Astrocyte (in vitro differentiated cells and primary cell): ENCODE results near the gene SNAPC4. TPM values are rescaled to one million over a fixed set of nuclear protein-coding genes. Genes with fewer than 3 reads are reported as not detected.

Experiments
- DNase-seq: peaks from one replicate; pipeline ENCODE4 v3.0.0-alpha.2; 2010; ENCODE audit warnings: low read depth
- FAIRE-seq: peaks from 2 replicates; lab custom pipeline; 2011; peaks lifted over from hg19 to GRCh38; lab: Jason Lieb, UNC
- H2AFZ ChIP-seq: 2 replicates; pipeline ENCODE4 v1.6.0; 2012; ENCODE audit warnings: low read depth, low read length, inconsistent platforms
- H3K27ac ChIP-seq: 2 replicates; pipeline ENCODE4 v1.5.1; 2011; ENCODE audit warnings: low read depth, low read length, inconsistent platforms
- H3K27me3 ChIP-seq: 2 replicates; pipeline ENCODE4 v1.6.0; 2011; ENCODE audit warnings: low read length, inconsistent platforms; ENCODE audit not compliant: insufficient read depth
- H3K36me3 ChIP-seq: 2 replicates; pipeline ENCODE4 v1.5.1; 2011; ENCODE audit warnings: low read length, inconsistent platforms; ENCODE audit not compliant: insufficient read depth
- H3K4me1 ChIP-seq: 2 replicates; pipeline ENCODE4 v1.5.1; 2011; ENCODE audit warnings: low read length, inconsistent platforms; ENCODE audit not compliant: insufficient read depth
- H3K4me2 ChIP-seq: 2 replicates; pipeline ENCODE4 v1.6.0; 2012; ENCODE audit warnings: low read length, inconsistent platforms
- H3K4me3 ChIP-seq: 2 replicates; pipeline ENCODE4 v1.5.1; 2011; ENCODE audit warnings: low read depth, mild to moderate bottlenecking, low read length, inconsistent platforms; ENCODE audit not compliant: insufficient read depth
- H3K79me2 ChIP-seq: 2 replicates; pipeline ENCODE4 v1.6.0; 2012; ENCODE audit warnings: mild to moderate bottlenecking, low read length, inconsistent platforms; ENCODE audit not compliant: insufficient read depth
- H3K9ac ChIP-seq: 2 replicates; pipeline ENCODE4 v1.6.0; 2012; ENCODE audit warnings: mild to moderate bottlenecking, low read length, inconsistent platforms
- H3K9me3 ChIP-seq: 2 replicates; pipeline ENCODE4 v1.5.1; 2012; ENCODE audit warnings: low read depth, mild to moderate bottlenecking, low read length, inconsistent platforms; ENCODE audit not compliant: insufficient read depth
- H4K20me1 ChIP-seq: 2 replicates; pipeline ENCODE4 v1.6.0; 2012; ENCODE audit warnings: low read length, inconsistent platforms; ENCODE audit not compliant: insufficient read depth
- H3K27ac Mint-ChIP-seq: one replicate; pipeline ENCODE4 v1.8.0; 2021; ENCODE audit warnings: mild to moderate bottlenecking, mixed read lengths; ENCODE audit not compliant: unreplicated experiment
- H3K27me3 Mint-ChIP-seq: one replicate; pipeline ENCODE4 v1.8.0; 2021; ENCODE audit warnings: low read depth, mixed read lengths; ENCODE audit not compliant: unreplicated experiment
- H3K36me3 Mint-ChIP-seq: one replicate; pipeline ENCODE4 v1.8.0; 2021; ENCODE audit warnings: low read depth, mixed read lengths; ENCODE audit not compliant: unreplicated experiment
- H3K4me1 Mint-ChIP-seq: one replicate; pipeline ENCODE4 v1.8.0; 2021; ENCODE audit warnings: low read depth, mixed read lengths; ENCODE audit not compliant: unreplicated experiment
- H3K4me3 Mint-ChIP-seq: one replicate; pipeline ENCODE4 v1.8.0; 2021; ENCODE audit warnings: mild to moderate bottlenecking, moderate library complexity, mixed read lengths; ENCODE audit not compliant: unreplicated experiment
- H3K9me3 Mint-ChIP-seq: one replicate; pipeline ENCODE4 v1.8.0; 2021; ENCODE audit warnings: mild to moderate bottlenecking, mixed read lengths; ENCODE audit not compliant: unreplicated experiment
- EZH2 ChIP-seq: IDR thresholded peaks from 2 replicates; pipeline ENCODE4 v1.6.1; 2012; ENCODE audit warnings: mild to moderate bottlenecking, low read length, inconsistent platforms; ENCODE audit not compliant: insufficient read depth
- total RNA-seq: library from RNA; stranded (reverse); gene quantifications from 2 replicates; pipeline ENCODE4 v1.2.1, GENCODE V29; 2021
- TF ChIP-seq, protein P1 (sequence below): IDR thresholded peaks from 2 replicates; pipeline ENCODE4 v1.5.1; 2011; ENCODE audit warnings: low read depth, mild to moderate bottlenecking, inconsistent platforms, low read length, moderate library complexity; ENCODE audit not compliant: insufficient read depth

SNAPC4 gene
- total RNA-seq, 1 donor from 2014 or later = 18.6 TPM

DNA sequence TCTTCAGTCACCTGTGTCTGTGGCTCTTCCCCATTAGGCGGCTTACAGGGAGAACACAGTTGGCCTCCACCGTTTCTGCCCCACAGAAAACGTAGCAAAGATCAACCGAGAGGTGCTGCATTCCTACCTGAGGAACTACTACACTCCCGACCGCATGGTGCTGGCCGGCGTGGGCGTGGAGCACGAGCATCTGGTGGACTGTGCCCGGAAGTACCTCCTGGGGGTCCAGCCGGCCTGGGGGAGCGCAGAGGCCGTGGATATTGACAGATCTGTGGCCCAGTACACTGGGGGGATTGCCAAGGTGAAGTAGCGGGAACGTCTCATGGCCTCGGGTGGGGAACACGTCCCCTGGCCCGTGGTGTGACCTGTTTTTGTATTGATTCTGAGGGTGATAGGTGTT, 16.9 kb upstream of the SNAPC4 start:
- H3K27me3 ChIP-seq = no peaks in the 10 kb centered on the region
- Mint-ChIP-seq H3K9me3 (no peaks in the 10 kb centered on the region), H3K4me3 (no peak overlapping the region), H3K27ac (no peak overlapping the region), H3K27me3 (no peaks in the 10 kb centered on the region), H3K36me3 (peaks cover 25% of the 10 kb centered on the region), H3K4me1 (peaks cover 9% of the 10 kb centered on the region)
- peaks cover under 1% of the 10 kb centered on the region for H3K4me1 ChIP-seq
- no peak overlapping the region for H3K9ac ChIP-seq
- H3K4me3 ChIP-seq = no peak overlapping the region
- H3K9me3 ChIP-seq = no peaks in the 10 kb centered on the region
- FAIRE-seq (no peak), DNase-seq (no peak)
- peaks cover 47% of the 10 kb centered on the region for H4K20me1 ChIP-seq
- H3K79me2 ChIP-seq = peaks cover 51% of the 10 kb centered on the region
- no peak overlapping the region for H3K27ac ChIP-seq
- H3K36me3 ChIP-seq = peaks cover 52% of the 10 kb centered on the region
- H2AFZ ChIP-seq = no peak overlapping the region
- no peak for TF ChIP-seq EZH2
- TF ChIP-seq, protein P1, sequence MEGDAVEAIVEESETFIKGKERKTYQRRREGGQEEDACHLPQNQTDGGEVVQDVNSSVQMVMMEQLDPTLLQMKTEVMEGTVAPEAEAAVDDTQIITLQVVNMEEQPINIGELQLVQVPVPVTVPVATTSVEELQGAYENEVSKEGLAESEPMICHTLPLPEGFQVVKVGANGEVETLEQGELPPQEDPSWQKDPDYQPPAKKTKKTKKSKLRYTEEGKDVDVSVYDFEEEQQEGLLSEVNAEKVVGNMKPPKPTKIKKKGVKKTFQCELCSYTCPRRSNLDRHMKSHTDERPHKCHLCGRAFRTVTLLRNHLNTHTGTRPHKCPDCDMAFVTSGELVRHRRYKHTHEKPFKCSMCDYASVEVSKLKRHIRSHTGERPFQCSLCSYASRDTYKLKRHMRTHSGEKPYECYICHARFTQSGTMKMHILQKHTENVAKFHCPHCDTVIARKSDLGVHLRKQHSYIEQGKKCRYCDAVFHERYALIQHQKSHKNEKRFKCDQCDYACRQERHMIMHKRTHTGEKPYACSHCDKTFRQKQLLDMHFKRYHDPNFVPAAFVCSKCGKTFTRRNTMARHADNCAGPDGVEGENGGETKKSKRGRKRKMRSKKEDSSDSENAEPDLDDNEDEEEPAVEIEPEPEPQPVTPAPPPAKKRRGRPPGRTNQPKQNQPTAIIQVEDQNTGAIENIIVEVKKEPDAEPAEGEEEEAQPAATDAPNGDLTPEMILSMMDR = no peak
- H3K4me2 ChIP-seq = no peak overlapping the region

DNA sequence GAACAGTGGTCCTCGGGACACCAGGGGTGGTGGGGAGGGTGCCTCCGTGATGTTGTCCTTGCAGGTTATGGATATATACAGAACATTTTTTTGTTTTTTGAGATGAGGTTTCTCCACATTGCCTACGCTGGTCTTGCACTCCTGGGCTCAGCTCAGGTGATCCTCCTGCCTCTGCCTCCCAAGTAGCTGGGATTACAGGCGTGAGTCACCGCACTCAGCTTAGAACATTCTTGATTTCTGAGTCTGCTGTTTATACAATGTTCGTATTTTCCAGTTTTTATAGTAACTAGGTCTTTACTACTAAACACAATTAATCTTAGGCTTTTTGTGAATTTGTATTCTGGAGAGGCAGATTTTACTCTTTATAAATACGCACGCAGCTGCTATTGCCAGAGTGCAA, 16.5 kb upstream of the SNAPC4 start:
- Histone ChIP-seq H3K9me3 (no peaks in the 10 kb centered on the region), H3K4me3 (no peak overlapping the region), H3K36me3 (peaks cover 53% of the 10 kb centered on the region), H3K79me2 (peaks cover 53% of the 10 kb centered on the region), H3K27ac (no peak overlapping the region), H3K4me2 (no peak overlapping the region), H2AFZ (no peak overlapping the region), H3K9ac (no peak overlapping the region), H3K4me1 (peaks cover 5% of the 10 kb centered on the region), H3K27me3 (no peaks in the 10 kb centered on the region), H4K20me1 (peaks cover 50% of the 10 kb centered on the region)
- DNase-seq (no peak), FAIRE-seq (no peak)
- Mint-ChIP-seq H3K27ac (no peak overlapping the region), H3K27me3 (no peaks in the 10 kb centered on the region), H3K4me3 (no peak overlapping the region), H3K4me1 (peaks cover 13% of the 10 kb centered on the region), H3K9me3 (no peaks in the 10 kb centered on the region), H3K36me3 (peaks cover 26% of the 10 kb centered on the region)
- TF ChIP-seq, protein P1 = no peak
- no peak for TF ChIP-seq EZH2

GRCh38 chr9:136412962-136413361, 13.0 kb upstream of the SNAPC4 start:
- H3K79me2 ChIP-seq = peaks cover 83% of the 10 kb centered on the region
- H3K4me1 Mint-ChIP-seq = peaks cover 29% of the 10 kb centered on the region
- H3K27ac Mint-ChIP-seq = peak overlapping the region; percentile 73
- no peaks in the 10 kb centered on the region for H3K9me3 ChIP-seq
- H3K27me3 ChIP-seq = no peaks in the 10 kb centered on the region
- DNase-seq (no peak), FAIRE-seq (no peak)
- no peaks in the 10 kb centered on the region for H3K27me3 Mint-ChIP-seq
- H3K4me3 Mint-ChIP-seq = peak overlapping the region; percentile 76
- H3K4me3 ChIP-seq = no peak overlapping the region
- H3K4me2 ChIP-seq = no peak overlapping the region
- peaks cover 63% of the 10 kb centered on the region for H4K20me1 ChIP-seq
- peaks cover 16% of the 10 kb centered on the region for H3K4me1 ChIP-seq
- peaks cover 27% of the 10 kb centered on the region for H3K36me3 Mint-ChIP-seq
- H2AFZ ChIP-seq = no peak overlapping the region
- H3K9me3 Mint-ChIP-seq = peaks cover 2% of the 10 kb centered on the region
- peak overlapping the region; percentile 19 for H3K9ac ChIP-seq
- no peak overlapping the region for H3K27ac ChIP-seq
- peaks cover 36% of the 10 kb centered on the region for H3K36me3 ChIP-seq
- TF ChIP-seq EZH2 = no peak
- TF ChIP-seq, protein P1 = no peak
